Fibroblast of skin of left biceps (primary cell): ENCODE measurements around the gene PRPSAP1.

Experiments
- DNase-seq, 2 experiments: peaks; one replicate each; pipeline ENCODE4 v3.0.0-alpha.2; 2013; ENCODE audit warnings: low read depth in 2 of 2

The PRPSAP1 gene

DNA sequence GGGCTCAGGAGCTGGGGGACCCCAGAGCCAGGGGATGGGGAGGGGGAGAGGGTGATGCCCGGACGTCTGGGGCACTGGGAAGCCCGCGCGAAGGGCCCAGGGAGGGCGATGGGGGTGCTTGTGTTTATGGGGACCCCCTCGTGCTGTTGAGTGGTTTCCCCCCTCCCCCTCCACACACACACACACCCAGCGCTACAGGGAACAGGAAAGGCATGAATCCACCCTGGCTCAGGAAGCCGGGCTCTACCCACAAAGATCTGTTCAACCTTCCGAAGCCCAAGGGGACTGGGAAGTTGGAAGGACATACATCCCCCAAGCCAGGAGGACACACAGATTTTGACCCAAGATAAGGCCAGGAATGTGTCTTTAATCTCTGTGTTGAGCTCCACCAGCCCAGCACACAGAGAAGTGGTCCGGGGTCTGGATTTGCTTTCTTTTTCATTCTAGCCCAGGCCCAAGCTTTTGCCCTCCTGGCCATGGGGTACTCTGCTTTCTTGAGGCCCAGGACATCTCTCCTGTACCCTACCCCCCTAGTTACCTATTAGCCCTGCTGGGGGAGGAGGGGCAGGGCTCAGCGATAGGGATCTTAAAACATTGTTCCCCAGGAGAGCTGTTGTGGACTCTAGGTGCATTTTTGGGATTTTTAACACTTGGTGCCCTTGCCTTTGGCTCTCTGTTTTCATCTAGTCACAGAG, 87.3 kb downstream of the PRPSAP1 start:
- no peak for DNase-seq

DNA sequence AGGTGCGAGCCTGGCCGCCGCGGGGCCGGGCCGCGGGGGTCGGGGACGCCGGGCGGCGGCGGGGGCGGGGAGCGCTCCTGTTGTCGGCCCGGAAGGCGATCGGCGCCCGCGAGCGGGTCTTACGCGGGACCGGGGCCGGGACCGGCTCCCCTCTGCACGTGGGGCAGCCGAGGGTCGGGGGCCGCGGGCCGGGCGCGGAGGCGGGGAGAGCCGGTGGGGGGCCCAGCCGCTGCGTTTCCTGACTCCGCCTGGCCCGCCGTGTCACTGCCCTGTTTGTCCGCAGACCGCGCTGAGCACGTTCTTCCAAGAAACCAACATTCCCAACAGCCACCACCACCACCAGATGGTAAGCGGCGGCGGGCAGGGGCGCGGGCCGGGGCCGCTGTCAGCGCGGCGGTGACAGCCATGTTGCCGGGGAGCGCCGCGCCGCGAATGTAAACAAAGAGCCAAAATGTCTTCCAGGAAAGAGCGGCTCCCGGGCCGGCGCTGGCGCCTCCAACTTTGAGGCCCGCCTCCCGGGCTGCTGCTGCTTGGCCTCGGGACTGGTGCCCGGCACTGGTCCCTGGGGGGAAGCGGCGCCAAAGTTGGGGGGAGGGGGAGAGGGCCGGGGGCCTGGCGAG, 88.0 kb downstream of the PRPSAP1 start:
- DNase-seq, result no peak

DNA sequence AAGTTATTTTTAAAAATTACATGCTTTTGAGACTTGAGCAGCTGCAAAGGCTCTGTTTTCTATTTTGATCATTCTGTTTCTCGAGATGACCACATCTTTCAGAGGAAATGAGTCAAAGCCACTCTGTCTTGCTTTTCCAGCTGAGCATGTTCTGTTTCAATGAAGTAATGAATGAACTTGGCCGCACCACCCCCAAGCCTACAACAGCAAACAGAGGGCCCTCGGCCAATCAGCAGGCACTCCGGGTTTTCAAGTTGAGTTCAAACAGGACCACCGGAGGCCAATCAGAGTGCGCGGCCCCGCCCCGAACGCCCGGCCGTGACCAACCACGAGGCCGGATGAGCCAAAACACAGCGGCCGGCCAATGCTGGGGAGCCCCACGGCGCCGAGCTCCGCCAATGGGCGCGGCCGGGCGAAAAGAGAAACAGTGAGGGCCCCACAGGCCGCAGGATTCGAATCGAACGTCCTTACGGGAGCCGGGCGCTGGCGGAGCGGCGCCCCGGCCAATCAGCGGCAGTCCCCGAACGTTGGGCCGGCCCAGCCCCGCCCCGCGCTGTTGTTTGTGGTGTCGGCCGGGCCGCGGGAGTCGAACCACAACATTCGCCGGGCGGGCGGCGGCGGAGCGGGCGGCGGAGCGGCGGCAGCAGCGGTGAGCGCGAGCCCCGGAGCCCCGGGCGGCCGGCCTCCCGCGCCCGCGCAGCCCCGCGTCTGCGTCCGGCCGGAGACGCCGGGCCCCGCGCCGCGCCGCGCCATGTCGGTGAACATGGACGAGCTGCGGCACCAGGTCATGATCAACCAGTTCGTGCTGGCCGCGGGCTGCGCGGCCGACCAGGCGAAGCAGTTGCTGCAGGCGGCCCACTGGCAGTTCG, 88.7 kb downstream of the PRPSAP1 start, which contains the start of gene UBALD2:
Gene UBALD2, plus strand, starts transcription at position 594 of the 869 bp plus-strand sequence. Its CDS starts 158 bp downstream, at position 752.
- peak; percentile 99 to 100 for DNase-seq

DNA sequence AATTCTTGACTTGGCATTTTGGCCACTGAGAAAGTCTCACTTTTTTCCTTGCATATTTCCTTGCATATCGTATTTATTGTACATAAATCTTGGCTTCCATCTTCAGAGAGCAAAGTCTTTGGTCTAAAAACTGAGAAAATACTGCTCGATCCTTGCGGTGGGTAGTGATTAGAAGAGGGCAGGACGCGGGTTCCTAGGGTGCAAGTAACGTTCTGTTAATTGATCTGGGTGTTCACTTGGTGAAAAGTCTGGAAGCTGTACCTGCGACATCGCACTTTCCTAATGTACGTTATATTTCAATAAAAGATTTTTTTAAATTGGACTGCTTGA, 89.3 kb downstream of the PRPSAP1 start:
- DNase-seq, result no peak

DNA sequence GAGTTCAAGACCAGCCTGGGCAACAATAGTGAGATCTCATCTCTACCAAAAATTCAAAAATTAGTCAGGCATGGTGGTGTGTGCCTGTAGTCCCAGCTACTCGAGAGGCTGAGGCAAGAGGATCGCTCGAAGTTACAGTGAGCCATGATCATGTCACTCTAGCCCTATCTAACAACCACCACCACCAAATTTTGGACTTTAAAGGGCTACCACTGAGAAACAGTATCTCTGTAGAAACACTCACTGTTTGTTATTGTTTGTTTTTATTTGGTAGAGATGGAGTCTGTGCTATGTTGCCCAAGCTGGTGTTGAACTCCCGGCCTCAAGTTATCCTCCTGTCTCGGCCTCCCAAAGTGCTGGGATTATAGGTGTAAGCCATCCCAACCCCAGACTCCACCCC, 89.8 kb downstream of the PRPSAP1 start:
- DNase-seq, result no peak

DNA sequence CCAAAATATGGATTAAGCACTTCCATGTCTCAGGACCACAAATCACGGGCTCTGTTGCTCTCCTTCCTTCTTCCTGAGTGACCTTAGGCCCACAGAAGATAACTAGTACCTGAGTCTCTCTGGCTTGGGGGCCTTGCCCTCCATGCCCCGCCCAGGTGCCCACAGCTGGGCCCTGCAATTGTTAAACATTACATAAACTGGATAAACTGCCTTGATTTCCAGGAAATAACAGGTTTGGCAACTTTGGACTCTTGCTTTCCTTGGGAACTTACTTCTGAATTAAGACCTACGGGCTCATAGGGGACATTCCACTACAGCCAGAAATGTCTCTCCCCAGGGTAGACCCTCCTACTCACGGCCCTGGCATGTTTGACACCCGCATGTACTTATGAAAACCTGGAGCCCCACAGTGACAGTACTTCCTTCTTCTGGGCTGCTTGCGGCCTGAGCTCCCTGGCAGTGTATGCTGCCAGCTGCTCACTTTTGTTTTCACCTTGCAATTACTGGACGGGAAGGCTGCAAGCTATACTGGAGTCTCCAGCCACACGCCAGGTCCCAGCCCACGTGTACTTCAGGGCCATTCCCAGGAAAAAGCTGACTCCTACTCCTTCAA, 90.9 kb downstream of the PRPSAP1 start:
- no peak for DNase-seq

DNA sequence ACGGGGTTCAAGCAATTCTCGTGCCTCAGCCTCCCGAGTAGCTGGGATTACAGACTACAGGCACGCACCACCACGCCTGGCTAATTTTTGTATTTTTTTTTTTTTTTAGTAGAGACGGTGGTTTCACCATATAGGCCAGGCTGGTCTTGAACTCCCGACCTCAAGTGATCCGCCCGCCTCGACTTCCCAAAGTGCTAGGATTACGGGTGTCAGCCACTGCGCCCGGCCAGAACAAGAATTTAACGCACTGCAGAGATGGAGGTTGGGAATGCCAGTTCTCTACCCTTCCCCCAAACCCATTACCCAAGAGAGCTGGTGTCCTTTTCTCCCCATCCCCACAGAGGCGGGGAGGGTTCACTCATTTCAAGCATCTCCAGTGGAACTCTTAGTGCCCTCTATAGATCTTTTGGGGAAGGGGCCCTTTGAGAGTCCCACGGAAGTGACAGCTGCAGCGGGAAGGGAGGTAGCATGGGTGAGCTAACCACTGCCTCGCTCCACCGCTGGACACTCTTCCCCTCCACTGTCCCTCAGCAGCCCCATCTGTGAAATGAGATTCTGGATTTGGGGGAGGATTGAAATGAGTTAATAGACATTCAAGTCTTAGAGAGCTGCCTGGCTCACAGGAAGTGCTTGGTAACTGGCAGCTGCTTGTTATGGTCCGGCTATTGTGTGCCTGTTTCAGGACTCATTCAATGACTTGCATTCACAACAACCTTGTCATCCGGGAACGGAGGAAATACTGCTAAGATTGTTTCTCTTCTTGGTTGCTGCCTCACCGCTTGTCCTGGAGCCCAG, 92.1 kb downstream of the PRPSAP1 start:
- no peak for DNase-seq

DNA sequence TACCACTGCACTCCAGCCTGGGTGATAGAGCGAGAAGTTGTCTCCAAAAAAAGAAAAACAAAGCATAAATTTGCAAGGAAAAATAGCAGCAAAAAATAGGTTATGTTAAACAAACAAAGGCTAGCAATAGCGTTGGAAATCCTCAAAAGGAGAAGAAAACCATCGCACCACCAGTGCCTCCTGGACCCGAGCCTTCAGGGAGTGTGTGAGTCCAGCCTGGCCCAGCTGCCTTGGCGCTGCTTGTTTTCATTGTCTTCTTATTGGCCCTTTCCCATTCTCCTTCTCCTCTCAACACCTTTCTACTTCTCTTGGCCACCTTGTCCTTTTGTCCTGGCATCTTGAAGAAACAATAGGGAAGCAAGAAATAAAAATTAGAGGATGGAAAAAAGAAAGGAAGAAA, 93.0 kb downstream of the PRPSAP1 start:
- no peak for DNase-seq

DNA sequence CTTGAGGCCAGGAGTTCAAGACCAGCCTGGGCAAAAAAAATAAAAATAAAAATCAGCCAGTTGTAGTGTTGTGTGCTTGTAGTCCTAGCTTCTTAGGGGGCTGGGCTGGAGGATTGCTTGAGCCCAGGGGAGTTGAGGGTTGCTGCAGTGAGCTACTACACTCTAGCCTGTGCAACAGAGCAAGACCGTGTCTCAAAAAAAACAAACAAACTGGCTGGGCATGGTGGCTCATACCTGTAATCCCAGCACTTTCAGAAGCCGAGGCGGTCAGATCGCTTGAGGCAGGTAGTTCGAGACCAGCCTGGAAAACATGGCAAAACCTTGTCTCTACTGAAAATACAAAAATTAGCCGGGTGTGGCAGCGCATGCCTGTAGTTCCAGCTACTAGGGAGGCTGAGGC, 93.5 kb downstream of the PRPSAP1 start:
- DNase-seq, result no peak
